Fibroblast of pulmonary artery (primary cell): ENCODE measurements around the gene PROCR.

ENCODE experiments used
- DNase-seq: peaks from one replicate; pipeline ENCODE4 v3.0.0-alpha.2; 2010; ENCODE audit warnings: low read depth
- H3K4me3 ChIP-seq: replicated peaks from 2 replicates; pipeline ENCODE4 v1.5.1; 2011; ENCODE audit warnings: low read depth, mild to moderate bottlenecking, control low read depth, low read length, moderate library complexity
- CTCF ChIP-seq: IDR thresholded peaks from 2 replicates; pipeline ENCODE4 v1.5.1; 2011; ENCODE audit warnings: mild to moderate bottlenecking, control low read depth, low read length, inconsistent platforms; ENCODE audit errors: missing control alignments

PROCR gene

DNA sequence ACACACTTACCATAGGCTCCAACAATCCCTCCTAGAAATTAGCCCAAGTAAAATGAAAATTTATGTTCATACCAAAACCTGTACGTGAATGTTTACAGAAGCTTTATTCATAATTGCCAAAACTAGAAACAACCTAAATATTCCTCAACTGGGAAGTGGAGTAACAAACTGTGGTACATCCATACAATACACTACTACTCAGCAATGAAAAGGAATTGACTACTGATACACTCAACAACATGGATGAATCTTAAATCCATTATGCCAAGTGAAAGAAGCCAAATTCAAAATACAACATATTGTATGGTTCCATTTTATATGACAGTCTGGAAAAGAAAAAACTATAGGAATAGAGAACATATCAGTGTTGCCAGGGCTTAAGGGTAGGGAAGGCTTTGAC, 34.9 kb downstream of the PROCR start:
- TF ChIP-seq CTCF: no peak
- no peak overlapping the region for H3K4me3 ChIP-seq
- DNase-seq: no peak

- peak; percentile 87 for DNase-seq
- H3K4me3 ChIP-seq: no peak overlapping the region
- peak; percentile 82 for TF ChIP-seq CTCF
Observed at GRCh38 chr20:35207950-35208611, 36.2 kb downstream of the PROCR start.

DNA sequence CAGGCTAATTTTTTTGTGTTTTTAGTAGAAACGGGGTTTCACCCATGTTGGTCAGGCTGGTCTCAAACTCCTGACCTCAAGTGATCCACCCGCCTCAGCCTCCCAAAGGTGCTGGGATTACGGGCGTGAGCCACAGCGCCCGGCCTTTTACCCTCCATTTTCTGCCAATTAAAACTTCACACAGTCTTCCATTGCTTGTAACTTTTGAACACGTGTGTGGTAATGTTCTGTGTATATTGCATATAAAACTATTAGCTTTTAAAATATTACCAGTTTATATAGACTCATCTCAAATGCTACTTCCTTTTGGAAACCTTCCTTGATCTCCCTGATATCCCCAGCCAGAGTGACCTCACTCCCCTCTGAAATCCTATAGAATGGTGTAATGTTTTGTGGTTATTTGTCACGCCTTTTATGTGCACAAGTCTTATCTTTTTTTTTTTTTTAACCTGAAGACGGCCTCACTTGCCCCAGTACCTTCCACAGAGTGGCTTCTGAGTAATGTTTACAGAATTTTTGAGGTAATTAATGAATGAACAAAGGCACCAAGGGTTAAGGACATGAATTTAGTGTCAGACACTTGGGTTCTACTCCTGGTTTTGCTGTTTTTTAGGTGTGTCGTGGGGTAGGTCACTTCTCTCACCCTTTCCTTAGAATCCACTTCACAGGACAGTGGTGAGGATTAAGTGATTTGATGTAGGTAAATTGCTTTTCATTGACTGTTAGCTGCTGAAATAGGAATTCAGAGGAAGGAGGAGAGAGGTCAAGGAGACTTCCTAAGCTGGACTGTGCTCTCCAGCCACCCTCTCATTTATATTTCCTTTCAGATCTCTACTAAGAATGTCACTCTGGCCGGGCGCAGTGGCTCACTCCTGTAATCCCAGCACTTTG, 43.4 kb downstream of the PROCR start:
- no peak for TF ChIP-seq CTCF
- H3K4me3 ChIP-seq: no peak overlapping the region
- peak; percentile 39 for DNase-seq

- DNase-seq: no peak
- TF ChIP-seq CTCF: no peak
Observed at GRCh38 chr20:35216541-35216940, 44.7 kb downstream of the PROCR start.

DNA sequence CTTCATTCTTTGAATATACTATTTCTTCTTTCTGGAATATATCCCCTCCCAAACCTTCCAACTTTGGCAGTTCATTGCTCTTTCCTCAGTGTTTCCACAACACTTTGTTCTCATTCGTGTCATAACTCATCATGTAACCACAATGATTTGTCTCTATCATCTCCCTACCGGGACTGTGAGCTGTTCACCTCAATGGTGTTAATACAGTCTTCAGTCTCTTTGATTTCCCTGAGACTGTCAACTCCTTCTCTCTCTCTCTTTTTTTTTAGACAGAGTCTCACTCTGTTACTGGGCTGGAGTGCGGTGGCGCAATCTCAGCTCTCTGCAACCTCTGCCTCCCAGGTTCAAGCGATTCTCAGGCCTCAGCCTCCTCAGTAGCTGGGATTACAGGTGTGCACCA, 52.1 kb downstream of the PROCR start:
- no peak for TF ChIP-seq CTCF
- DNase-seq: no peak
- H3K4me3 ChIP-seq: no peak overlapping the region

More at GRCh38 chr20:35216541-35216940, 44.7 kb downstream of the PROCR start:
- no peak overlapping the region for H3K4me3 ChIP-seq

DNA sequence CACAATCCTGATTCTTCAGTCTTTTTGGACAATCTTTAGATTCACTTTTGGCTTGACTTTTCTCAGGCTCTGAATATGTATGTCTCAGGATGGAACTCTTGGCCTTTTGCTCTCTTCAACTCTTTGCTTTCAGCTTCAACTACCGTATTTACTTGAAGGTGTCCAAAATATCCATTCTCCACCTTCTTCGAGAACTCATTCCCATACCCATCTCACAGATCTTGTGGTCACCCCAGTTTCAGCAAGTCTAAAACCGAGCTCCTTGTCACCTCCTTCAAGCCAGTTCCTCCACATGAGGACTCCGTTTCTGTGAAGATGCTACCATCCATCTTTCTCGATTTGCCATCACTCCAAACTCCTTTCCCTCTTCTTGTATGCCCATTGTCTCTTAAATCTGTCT, 52.7 kb downstream of the PROCR start:
- H3K4me3 ChIP-seq: no peak overlapping the region
- DNase-seq: no peak
- TF ChIP-seq CTCF: no peak
